ENCODE measurements around the gene KDM5A.

- TF ChIP-seq ZNF274 (IDR thresholded peaks at IDR 0.05; ENCODE audit: low read depth, low read length) (no peak), SUZ12 (IDR thresholded peaks at IDR 0.05; ENCODE audit: extremely low read depth, insufficient read depth, insufficient read length) (no peak)
These were observed 55.0 kb downstream of the KDM5A start for GRCh38 chr12:334125-334524.

Data from NT2/D1 (cell line).